ENCODE measurements around the gene OR4X2.
"Not testable (repeated sequence)": the region's sequence is repeated elsewhere in the genome, so short reads cannot be mapped to it uniquely, and the experiment has no call there.

The OR4X2 gene

GRCh38 chr11:48244804-48245203, at the start of gene OR4X2:
TSS of gene OR4X2 (plus strand) at chr11:48245104. CDS start at chr11:48245104, 0 bp downstream.
- DNase-seq (ENCODE audit: low read depth), result no peak

GRCh38 chr11:48207881-48208280, 37.0 kb upstream of the OR4X2 start:
- DNase-seq (ENCODE audit: low read depth), result no peak

- DNase-seq (ENCODE audit: low read depth), result no peak
Observed at GRCh38 chr11:48210052-48210451, 34.9 kb upstream of the OR4X2 start.

GRCh38 chr11:48216510-48216909, 28.4 kb upstream of the OR4X2 start, which contains the start of gene OR4B1:
TSS of gene OR4B1 (plus strand) at chr11:48216810. CDS start at chr11:48216810, 0 bp downstream.
- DNase-seq (ENCODE audit: low read depth), result no peak

GRCh38 chr11:48228761-48229160, 16.1 kb upstream of the OR4X2 start:
- no peak for DNase-seq (ENCODE audit: low read depth)

GRCh38 chr11:48230057-48230456, 14.8 kb upstream of the OR4X2 start:
- DNase-seq (ENCODE audit: low read depth), result not testable (repeated sequence)

GRCh38 chr11:48237727-48238126, 7.2 kb upstream of the OR4X2 start:
- DNase-seq (ENCODE audit: low read depth), result no peak

- DNase-seq (ENCODE audit: low read depth), result no peak
Observed at GRCh38 chr11:48242501-48242900, 2.4 kb upstream of the OR4X2 start.

GRCh38 chr11:48248902-48249301, 4.0 kb downstream of the OR4X2 start:
- DNase-seq (ENCODE audit: low read depth), result no peak

GRCh38 chr11:48261600-48261999, 16.7 kb downstream of the OR4X2 start:
- DNase-seq (ENCODE audit: low read depth), result no peak

GRCh38 chr11:48263423-48263911, 18.6 kb downstream of the OR4X2 start, which contains the start of gene OR4X1:
TSS of gene OR4X1 (plus strand) at chr11:48263861. CDS start at chr11:48263861, 0 bp downstream.
- no peak for DNase-seq (ENCODE audit: low read depth)

GRCh38 chr11:48270621-48271020, 25.7 kb downstream of the OR4X2 start:
- DNase-seq (ENCODE audit: low read depth), result no peak

- no peak for DNase-seq (ENCODE audit: low read depth)
Observed at GRCh38 chr11:48272606-48273005, 27.7 kb downstream of the OR4X2 start.
